ENCODE results near the gene PALMD. TPM values are rescaled to one million over a fixed set of nuclear protein-coding genes. Genes with fewer than 3 reads are reported as not detected.

PALMD gene
- total RNA-seq, 1 experiment from 2014 or later = not detected

- Histone ChIP-seq H2AFZ (ENCODE audit: low read length) (no peak overlapping the region), H3K4me1 (ENCODE audit: insufficient read depth, low read length) (peaks cover 4% of the 10 kb centered on the region), H3K18ac (ENCODE audit: insufficient read length, low read depth, low read length) (no peak overlapping the region), H3K79me1 (ENCODE audit: insufficient read depth, low read depth, low read length, poor library complexity, severe bottlenecking) (no peaks in the 10 kb centered on the region), H2BK15ac (ENCODE audit: low read depth, low read length) (no peak overlapping the region), H2BK20ac (ENCODE audit: low read depth, low read length, poor library complexity, severe bottlenecking) (no peak overlapping the region), H2AK5ac (ENCODE audit: insufficient read length, low read length) (no peak overlapping the region), H2BK5ac (ENCODE audit: insufficient read length, low read length) (no peak overlapping the region), H3K56ac (ENCODE audit: insufficient read length, low read depth, low read length) (no peak overlapping the region), H4K91ac (ENCODE audit: insufficient read length, low read depth, low read length) (no peak overlapping the region), H2BK12ac (ENCODE audit: insufficient read length, low read depth, low read length) (no peak overlapping the region), H3K27ac (ENCODE audit: insufficient read length, low read depth, low read length) (no peak overlapping the region), H3K27me3 (ENCODE audit: insufficient read depth, low read length) (no peaks in the 10 kb centered on the region), H3K23me2 (ENCODE audit: insufficient read length, low read depth, low read length, poor library complexity, severe bottlenecking) (no peaks in the 10 kb centered on the region), H4K5ac (ENCODE audit: insufficient read length, low read depth, low read length) (no peak overlapping the region), H3K4ac (ENCODE audit: low read depth, low read length) (no peak overlapping the region), H3K14ac (ENCODE audit: insufficient read depth, low read length) (no peak overlapping the region), H3K23ac (ENCODE audit: insufficient read length, low read depth, low read length) (no peak overlapping the region), H3T11ph (ENCODE audit: low read length) (no peak overlapping the region), H3K9ac (ENCODE audit: extremely low read depth, insufficient read length, low read length) (no peak overlapping the region), H3K4me2 (ENCODE audit: insufficient read depth, insufficient read length, low read length) (no peak overlapping the region), H3K79me2 (ENCODE audit: insufficient read depth, low read length) (no peaks in the 10 kb centered on the region), H4K20me1 (ENCODE audit: control insufficient read depth, insufficient read depth, insufficient read length) (no peaks in the 10 kb centered on the region), H3K9me3 (ENCODE audit: control insufficient read depth, low read depth, low read length) (no peaks in the 10 kb centered on the region), H2BK120ac (ENCODE audit: low read depth, low read length, poor library complexity, severe bottlenecking) (no peak overlapping the region), H4K8ac (replicated peaks; ENCODE audit: insufficient read length, low read depth, low read length) (no peak overlapping the region)
- Mint-ChIP-seq H3K4me3 (no peak overlapping the region), H3K36me3 (ENCODE audit: insufficient read depth in 1 of 3, low read depth in 3 of 3) (no peaks in the 10 kb centered on the region), H3K27ac (no peak overlapping the region), H3K9me3 (no peaks in the 10 kb centered on the region), H3K27me3 (ENCODE audit: low read depth) (no peaks in the 10 kb centered on the region; the same call in 1 of the 2 replicates), H3K4me1 (peaks cover 30 to 38% of the 10 kb centered on the region in 2 experiments)
- TF ChIP-seq CTCF (conservative IDR thresholded peaks at IDR 0.05) = no peak
- WGBS (ENCODE audit: extremely low coverage, insufficient read length, low lambda C conversion rate) = no CpG with 5 or more reads among the region's 5 CpGs
- DNase-seq = no peak
Measured at GRCh38 chr1:99645203-99645602, 710 bp upstream of the PALMD start.

Measured in H9 (cell line).